Fibroblast of the aortic adventitia (primary cell): Measurements from ENCODE around the gene RGPD3. TPM values are rescaled to one million over a fixed set of nuclear protein-coding genes. Genes with fewer than 3 reads are reported as not detected.

ENCODE experiments used
- DNase-seq: peaks from one replicate; pipeline ENCODE4 v3.0.0-alpha.2; 2010; ENCODE audit warnings: low read depth
- H3K4me3 ChIP-seq: 2 replicates; pipeline ENCODE4 v1.5.1; 2011; ENCODE audit warnings: low read depth, mild to moderate bottlenecking, control low read depth, low read length, moderate library complexity
- total RNA-seq: library from RNA; depleted of rRNA; stranded (reverse); fragments of >200 nt; gene quantifications from 2 replicates; pipeline ENCODE4 v1.2.3, GENCODE V29; 2012; ENCODE audit warnings: low replicate concordance
- TF ChIP-seq, protein P1 (sequence below): IDR thresholded peaks from 2 replicates; pipeline ENCODE4 v1.5.1; 2011; ENCODE audit warnings: mild to moderate bottlenecking, low read length, control low read depth, inconsistent platforms; ENCODE audit not compliant: insufficient read depth

Gene RGPD3
- total RNA-seq, 1 donor = 0.45 TPM

DNA sequence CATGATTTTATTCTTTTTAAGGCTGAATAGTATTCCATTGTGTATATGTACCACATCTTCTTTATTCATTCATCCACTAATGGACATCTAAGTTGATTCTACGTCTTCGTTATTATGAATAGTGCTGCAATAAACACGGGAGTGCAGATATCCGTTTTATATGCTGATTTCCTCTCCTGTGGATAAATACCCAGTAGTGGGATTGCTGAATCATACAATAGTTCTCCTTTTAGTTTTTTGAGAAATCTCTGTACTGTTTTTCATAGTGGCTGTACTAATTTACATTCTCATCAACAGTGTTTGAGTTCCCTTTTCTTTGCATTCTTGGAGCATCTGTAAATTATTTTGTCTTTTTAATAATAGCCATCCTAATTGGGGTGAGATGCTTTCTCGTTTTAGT, 114.5 kb downstream of the RGPD3 start:
- TF ChIP-seq, protein P1, sequence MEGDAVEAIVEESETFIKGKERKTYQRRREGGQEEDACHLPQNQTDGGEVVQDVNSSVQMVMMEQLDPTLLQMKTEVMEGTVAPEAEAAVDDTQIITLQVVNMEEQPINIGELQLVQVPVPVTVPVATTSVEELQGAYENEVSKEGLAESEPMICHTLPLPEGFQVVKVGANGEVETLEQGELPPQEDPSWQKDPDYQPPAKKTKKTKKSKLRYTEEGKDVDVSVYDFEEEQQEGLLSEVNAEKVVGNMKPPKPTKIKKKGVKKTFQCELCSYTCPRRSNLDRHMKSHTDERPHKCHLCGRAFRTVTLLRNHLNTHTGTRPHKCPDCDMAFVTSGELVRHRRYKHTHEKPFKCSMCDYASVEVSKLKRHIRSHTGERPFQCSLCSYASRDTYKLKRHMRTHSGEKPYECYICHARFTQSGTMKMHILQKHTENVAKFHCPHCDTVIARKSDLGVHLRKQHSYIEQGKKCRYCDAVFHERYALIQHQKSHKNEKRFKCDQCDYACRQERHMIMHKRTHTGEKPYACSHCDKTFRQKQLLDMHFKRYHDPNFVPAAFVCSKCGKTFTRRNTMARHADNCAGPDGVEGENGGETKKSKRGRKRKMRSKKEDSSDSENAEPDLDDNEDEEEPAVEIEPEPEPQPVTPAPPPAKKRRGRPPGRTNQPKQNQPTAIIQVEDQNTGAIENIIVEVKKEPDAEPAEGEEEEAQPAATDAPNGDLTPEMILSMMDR = no peak
- H3K4me3 ChIP-seq = no peak overlapping the region

DNA sequence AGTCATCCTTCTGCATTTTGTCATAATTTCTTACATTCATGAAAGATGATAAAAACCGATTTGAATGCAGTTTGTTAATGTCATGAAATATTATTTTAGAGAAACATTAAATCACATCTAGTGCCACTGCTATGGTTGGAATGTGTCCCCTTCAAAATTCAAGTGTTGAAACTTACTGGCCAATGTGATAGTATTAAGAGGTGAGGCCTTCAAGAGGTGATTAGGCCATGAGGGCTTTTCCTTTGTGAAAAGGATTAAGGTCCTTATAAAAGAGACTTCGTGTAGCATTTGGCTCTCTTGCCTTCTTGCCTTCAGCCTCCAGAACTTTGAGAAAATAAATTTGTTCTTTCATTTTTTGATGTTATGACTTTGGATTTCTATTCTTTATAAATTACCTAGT, 117.2 kb downstream of the RGPD3 start:
- no peak overlapping the region for H3K4me3 ChIP-seq
- DNase-seq = no peak
- TF ChIP-seq, protein P1 = no peak

More for the DNA sequence above, 114.5 kb downstream of the RGPD3 start:
- no peak for DNase-seq

DNA sequence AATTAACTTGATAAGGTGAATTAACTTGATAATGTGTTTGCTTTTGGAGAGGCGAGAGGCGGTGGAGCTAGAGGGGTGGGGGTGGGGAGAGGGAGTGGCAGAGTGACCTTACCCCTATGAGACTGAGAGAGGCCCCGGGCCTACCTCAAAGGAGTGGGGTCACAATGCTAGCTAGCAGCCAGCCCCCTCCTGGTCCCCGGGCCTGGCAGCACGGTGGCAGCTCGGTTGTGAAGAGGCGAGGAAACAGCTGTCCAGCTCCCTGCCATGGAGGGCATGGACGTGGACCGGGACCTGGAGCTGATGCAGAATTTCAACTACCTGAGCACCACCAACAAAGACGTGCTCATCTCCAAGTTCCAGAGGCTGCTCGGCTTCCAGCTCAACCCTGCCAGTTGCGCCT, 123.9 kb downstream of the RGPD3 start:
- no peak for DNase-seq
- no peak overlapping the region for H3K4me3 ChIP-seq
- TF ChIP-seq, protein P1 = no peak

DNA sequence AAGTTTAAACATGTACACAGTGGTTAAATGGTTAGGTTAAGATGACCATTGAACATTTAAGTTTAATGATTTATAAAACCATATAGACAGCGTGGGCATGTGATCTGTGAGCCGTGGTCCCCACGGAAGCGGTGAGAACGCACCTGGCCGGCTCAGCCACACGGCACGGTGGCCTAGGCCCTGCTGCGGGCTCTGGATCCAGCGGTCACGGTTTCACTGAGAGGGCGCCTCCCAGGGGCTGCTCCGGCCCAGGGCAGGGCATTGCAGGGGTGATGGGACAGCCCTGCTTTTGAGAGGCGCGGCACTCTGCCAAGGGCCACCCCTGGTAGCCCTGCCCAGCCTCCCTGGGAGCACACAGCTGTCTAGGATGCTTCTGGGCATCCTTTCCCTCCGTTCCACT, 124.9 kb downstream of the RGPD3 start:
- TF ChIP-seq, protein P1 = no peak
- no peak overlapping the region for H3K4me3 ChIP-seq
- no peak for DNase-seq

DNA sequence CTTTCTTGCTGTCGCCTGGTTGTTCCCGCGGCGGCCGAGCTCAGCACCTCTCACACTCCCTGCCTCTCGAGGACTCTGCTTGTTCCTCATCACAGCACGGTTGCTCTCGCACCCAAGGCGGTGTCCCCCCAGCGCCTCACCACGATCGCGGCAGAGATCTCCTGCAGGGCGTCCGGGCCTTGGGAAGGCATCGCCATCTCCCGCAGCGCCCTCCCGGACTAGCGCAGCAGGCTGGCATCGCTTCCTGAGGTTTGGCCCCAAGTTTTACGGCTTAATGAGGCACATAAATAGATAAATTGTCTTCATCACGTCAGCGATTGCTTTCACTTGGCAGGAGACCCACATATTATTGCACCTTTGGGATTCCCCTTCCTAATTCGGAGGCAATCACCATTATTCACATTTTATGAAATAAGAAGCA, 125.4 kb downstream of the RGPD3 start:
- TF ChIP-seq, protein P1 = no peak
- no peak for DNase-seq
- no peak overlapping the region for H3K4me3 ChIP-seq

DNA sequence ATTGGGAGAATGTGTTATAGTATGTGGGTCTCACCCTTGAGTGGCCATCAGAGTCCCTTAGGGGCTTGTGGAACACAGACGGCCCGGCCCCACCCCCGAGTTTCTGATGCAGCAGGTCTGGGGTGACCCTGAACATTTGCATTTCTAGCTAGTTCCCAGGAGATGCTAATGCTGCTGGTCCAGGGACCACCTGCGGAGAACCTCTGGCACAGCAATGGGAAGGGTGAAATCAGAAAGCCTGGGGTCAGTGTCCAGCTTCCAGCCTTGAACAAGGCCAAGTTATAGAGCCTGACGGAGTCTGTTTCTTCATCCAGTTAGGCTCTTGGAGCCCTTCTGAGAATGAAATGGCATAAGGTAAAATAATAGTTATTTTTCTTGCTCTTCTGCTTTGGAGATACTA, 126.5 kb downstream of the RGPD3 start:
- DNase-seq = no peak
- TF ChIP-seq, protein P1 = no peak
- no peak overlapping the region for H3K4me3 ChIP-seq

Other genes with a start within 250 kb of the RGPD3 start
- gene CD8B2, start 19.0 kb upstream of the RGPD3 start, total RNA-seq = not detected in 2 replicates